Measurements from ENCODE around the gene THBS2. TPM values are rescaled to one million over a fixed set of nuclear protein-coding genes. Genes with fewer than 3 reads are reported as not detected.

Gene THBS2
- total RNA-seq, 2 experiments from 2014 or later: not detected

- H3K9me3 Mint-ChIP-seq: peaks cover 25% of the 10 kb centered on the region
- ChIA-PET POLR2A (no interaction called here), CTCF (no interaction called here)
- no peak overlapping the region for H3K4me3 Mint-ChIP-seq
- no peak for DNase-seq
- H3K27ac Mint-ChIP-seq: no peak overlapping the region
- peaks cover 9% of the 10 kb centered on the region for H3K36me3 Mint-ChIP-seq (ENCODE audit: low read depth)
- H3K4me1 Mint-ChIP-seq: no peaks in the 10 kb centered on the region
- no peaks in the 10 kb centered on the region for H3K27me3 Mint-ChIP-seq
Measured at GRCh38 chr6:169229615-169230321, 23.9 kb downstream of the THBS2 start.

GRCh38 chr6:169227116-169227515, 26.5 kb downstream of the THBS2 start:
- no peaks in the 10 kb centered on the region for H3K27me3 Mint-ChIP-seq
- peaks cover 7% of the 10 kb centered on the region for H3K9me3 Mint-ChIP-seq
- no peak overlapping the region for H3K4me3 Mint-ChIP-seq
- H3K4me1 Mint-ChIP-seq: no peaks in the 10 kb centered on the region
- POLR2A ChIA-PET: no interaction called here
- DNase-seq: no peak
- CTCF ChIA-PET: no interaction called here
- no peaks in the 10 kb centered on the region for H3K36me3 Mint-ChIP-seq (ENCODE audit: low read depth)
- H3K27ac Mint-ChIP-seq: no peak overlapping the region

- POLR2A ChIA-PET: no interaction called here
- no peak for DNase-seq
- CTCF ChIA-PET: no interaction called here
Measured at GRCh38 chr6:169225887-169226286, 27.8 kb downstream of the THBS2 start.

GRCh38 chr6:169225131-169225576, 28.5 kb downstream of the THBS2 start:
- ChIA-PET POLR2A (no interaction called here), CTCF (no interaction called here)
- H3K4me3 Mint-ChIP-seq: no peak overlapping the region
- no peaks in the 10 kb centered on the region for H3K27me3 Mint-ChIP-seq
- DNase-seq: no peak
- H3K9me3 Mint-ChIP-seq: peaks cover 5% of the 10 kb centered on the region
- no peaks in the 10 kb centered on the region for H3K36me3 Mint-ChIP-seq (ENCODE audit: low read depth)
- H3K27ac Mint-ChIP-seq: no peak overlapping the region
- no peaks in the 10 kb centered on the region for H3K4me1 Mint-ChIP-seq

More at GRCh38 chr6:169225887-169226286, 27.8 kb downstream of the THBS2 start:
- Mint-ChIP-seq H3K27me3 (no peaks in the 10 kb centered on the region), H3K4me3 (no peak overlapping the region), H3K36me3 (ENCODE audit: low read depth) (no peaks in the 10 kb centered on the region), H3K4me1 (no peaks in the 10 kb centered on the region), H3K27ac (no peak overlapping the region), H3K9me3 (peaks cover 5% of the 10 kb centered on the region)

GRCh38 chr6:169224716-169225115, 28.9 kb downstream of the THBS2 start:
- CTCF ChIA-PET: no interaction called here
- POLR2A ChIA-PET: no interaction called here

GRCh38 chr6:169224185-169224695, 29.4 kb downstream of the THBS2 start:
- Mint-ChIP-seq H3K4me1 (no peaks in the 10 kb centered on the region), H3K9me3 (peaks cover 5% of the 10 kb centered on the region), H3K27ac (no peak overlapping the region), H3K4me3 (no peak overlapping the region), H3K36me3 (ENCODE audit: low read depth) (no peaks in the 10 kb centered on the region), H3K27me3 (no peaks in the 10 kb centered on the region)
- DNase-seq: no peak
- ChIA-PET POLR2A (no interaction called here), CTCF (no interaction called here)

More at GRCh38 chr6:169224716-169225115, 28.9 kb downstream of the THBS2 start:
- Mint-ChIP-seq H3K27ac (no peak overlapping the region), H3K27me3 (no peaks in the 10 kb centered on the region), H3K4me1 (no peaks in the 10 kb centered on the region), H3K4me3 (no peak overlapping the region), H3K9me3 (peaks cover 5% of the 10 kb centered on the region), H3K36me3 (ENCODE audit: low read depth) (no peaks in the 10 kb centered on the region)
- DNase-seq: no peak

- ChIA-PET POLR2A (no interaction called here), CTCF (no interaction called here)
- H3K4me3 Mint-ChIP-seq: no peak overlapping the region
- no peaks in the 10 kb centered on the region for H3K36me3 Mint-ChIP-seq (ENCODE audit: low read depth)
- H3K4me1 Mint-ChIP-seq: no peaks in the 10 kb centered on the region
- peaks cover 5% of the 10 kb centered on the region for H3K9me3 Mint-ChIP-seq
- no peaks in the 10 kb centered on the region for H3K27me3 Mint-ChIP-seq
- DNase-seq: no peak
- no peak overlapping the region for H3K27ac Mint-ChIP-seq
Measured at GRCh38 chr6:169223006-169223405, 30.6 kb downstream of the THBS2 start.

- no peak for DNase-seq
- no peak overlapping the region for H3K27ac Mint-ChIP-seq
- H3K9me3 Mint-ChIP-seq: peaks cover 5% of the 10 kb centered on the region
- H3K4me3 Mint-ChIP-seq: no peak overlapping the region
- POLR2A ChIA-PET: interaction anchor here (1.4 kb wide), 1 partner anchor 9 kb away, joined by 3 read pairs; no protein-coding TSS in a partner anchor
- H3K27me3 Mint-ChIP-seq: no peaks in the 10 kb centered on the region
- CTCF ChIA-PET: no interaction called here
- no peaks in the 10 kb centered on the region for H3K36me3 Mint-ChIP-seq (ENCODE audit: low read depth)
- H3K4me1 Mint-ChIP-seq: no peaks in the 10 kb centered on the region
Measured at GRCh38 chr6:169222126-169222525, 31.5 kb downstream of the THBS2 start.

GRCh38 chr6:169221264-169221663, 32.4 kb downstream of the THBS2 start:
- Mint-ChIP-seq H3K4me3 (no peak overlapping the region), H3K9me3 (peaks cover 2% of the 10 kb centered on the region), H3K27ac (no peak overlapping the region), H3K36me3 (ENCODE audit: low read depth) (no peaks in the 10 kb centered on the region), H3K4me1 (no peaks in the 10 kb centered on the region), H3K27me3 (no peaks in the 10 kb centered on the region)
- no peak for DNase-seq
- POLR2A ChIA-PET: interaction anchor here (1.4 kb wide), 1 partner anchor 8 kb away, joined by 3 read pairs; no protein-coding TSS in a partner anchor
- CTCF ChIA-PET: no interaction called here

GRCh38 chr6:169220068-169220964, 33.3 kb downstream of the THBS2 start:
- H3K27me3 Mint-ChIP-seq: no peaks in the 10 kb centered on the region
- DNase-seq: no peak
- CTCF ChIA-PET: no interaction called here
- H3K4me1 Mint-ChIP-seq: no peaks in the 10 kb centered on the region
- POLR2A ChIA-PET: no interaction called here
- H3K9me3 Mint-ChIP-seq: peaks cover 2% of the 10 kb centered on the region
- no peaks in the 10 kb centered on the region for H3K36me3 Mint-ChIP-seq (ENCODE audit: low read depth)
- no peak overlapping the region for H3K27ac Mint-ChIP-seq
- no peak overlapping the region for H3K4me3 Mint-ChIP-seq

- H3K27me3 Mint-ChIP-seq: no peaks in the 10 kb centered on the region
- peaks cover 2% of the 10 kb centered on the region for H3K4me1 Mint-ChIP-seq
- H3K36me3 Mint-ChIP-seq (ENCODE audit: low read depth): no peaks in the 10 kb centered on the region
- ChIA-PET CTCF (no interaction called here), POLR2A (no interaction called here)
- no peak overlapping the region for H3K27ac Mint-ChIP-seq
- H3K4me3 Mint-ChIP-seq: no peak overlapping the region
- no peak for DNase-seq
- no peaks in the 10 kb centered on the region for H3K9me3 Mint-ChIP-seq
Measured at GRCh38 chr6:169217972-169218371, 35.7 kb downstream of the THBS2 start.

- peaks cover 1% of the 10 kb centered on the region for H3K36me3 Mint-ChIP-seq (ENCODE audit: low read depth)
Measured at GRCh38 chr6:169216830-169217229, 36.8 kb downstream of the THBS2 start.

GRCh38 chr6:169215201-169215681, 38.4 kb downstream of the THBS2 start:
- DNase-seq: no peak
- Mint-ChIP-seq H3K27ac (no peak overlapping the region), H3K4me3 (no peak overlapping the region), H3K36me3 (ENCODE audit: low read depth) (peaks cover 6% of the 10 kb centered on the region), H3K27me3 (no peaks in the 10 kb centered on the region), H3K9me3 (peaks cover 7% of the 10 kb centered on the region), H3K4me1 (peaks cover 10% of the 10 kb centered on the region)
- POLR2A ChIA-PET: no interaction called here
- CTCF ChIA-PET: no interaction called here

More at GRCh38 chr6:169216830-169217229, 36.8 kb downstream of the THBS2 start:
- no peak for DNase-seq
- Mint-ChIP-seq H3K27me3 (no peaks in the 10 kb centered on the region), H3K4me1 (peaks cover 8% of the 10 kb centered on the region), H3K4me3 (no peak overlapping the region), H3K9me3 (peaks cover 2% of the 10 kb centered on the region), H3K27ac (no peak overlapping the region)
- POLR2A ChIA-PET: no interaction called here
- CTCF ChIA-PET: no interaction called here
